Prostate gland (tissue), 2 donors: ENCODE measurements around the gene ST6GALNAC3.

Experiments used
- POLR2A ChIP-seq: fragments of 450-650 bp; IDR thresholded peaks from one replicate; pipeline ENCODE4 v1.6.1; 2016; ENCODE audit warnings: antibody characterized with exemption, mild to moderate bottlenecking
- TF ChIP-seq, protein P1 (sequence below), 4 experiments: fragments of 200-600 bp in 2 of 4; fragments of 450-650 bp in 2 of 4; sonication (generic) in 2 of 4; IDR thresholded peaks; 1 replicate in 3 of 4; 2 replicates in 1 of 4; pipeline ENCODE4 v1.5.1; 2016 to 2019; ENCODE audit warnings: antibody characterized with exemption in 4 of 4, mild to moderate bottlenecking in 2 of 4, moderate library complexity in 2 of 4

DNA sequence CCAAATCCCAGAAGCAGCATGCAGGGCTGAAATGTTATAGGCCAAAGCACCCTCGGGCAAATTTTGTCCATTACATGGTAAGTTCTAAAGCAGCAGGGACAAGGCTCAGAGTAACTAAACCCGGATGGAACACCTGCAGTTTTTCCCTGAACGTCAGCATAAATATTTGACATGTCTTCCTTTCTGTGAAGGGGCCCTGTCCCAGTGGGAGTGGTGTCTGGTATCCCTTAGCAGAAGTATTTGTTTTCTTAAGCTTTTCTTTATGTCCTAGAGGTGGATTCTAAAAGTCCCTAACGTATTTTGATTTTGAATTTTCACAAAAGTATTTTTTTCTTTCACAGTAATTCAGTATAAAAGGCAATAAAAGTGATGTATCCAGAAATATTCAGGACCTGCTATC lies 223.9 kb downstream of the ST6GALNAC3 start:
- no peak for TF ChIP-seq POLR2A
- TF ChIP-seq, protein P1, sequence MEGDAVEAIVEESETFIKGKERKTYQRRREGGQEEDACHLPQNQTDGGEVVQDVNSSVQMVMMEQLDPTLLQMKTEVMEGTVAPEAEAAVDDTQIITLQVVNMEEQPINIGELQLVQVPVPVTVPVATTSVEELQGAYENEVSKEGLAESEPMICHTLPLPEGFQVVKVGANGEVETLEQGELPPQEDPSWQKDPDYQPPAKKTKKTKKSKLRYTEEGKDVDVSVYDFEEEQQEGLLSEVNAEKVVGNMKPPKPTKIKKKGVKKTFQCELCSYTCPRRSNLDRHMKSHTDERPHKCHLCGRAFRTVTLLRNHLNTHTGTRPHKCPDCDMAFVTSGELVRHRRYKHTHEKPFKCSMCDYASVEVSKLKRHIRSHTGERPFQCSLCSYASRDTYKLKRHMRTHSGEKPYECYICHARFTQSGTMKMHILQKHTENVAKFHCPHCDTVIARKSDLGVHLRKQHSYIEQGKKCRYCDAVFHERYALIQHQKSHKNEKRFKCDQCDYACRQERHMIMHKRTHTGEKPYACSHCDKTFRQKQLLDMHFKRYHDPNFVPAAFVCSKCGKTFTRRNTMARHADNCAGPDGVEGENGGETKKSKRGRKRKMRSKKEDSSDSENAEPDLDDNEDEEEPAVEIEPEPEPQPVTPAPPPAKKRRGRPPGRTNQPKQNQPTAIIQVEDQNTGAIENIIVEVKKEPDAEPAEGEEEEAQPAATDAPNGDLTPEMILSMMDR (IDR thresholded peaks at IDR 0.05), result no peak
